Smooth muscle cell (in vitro differentiated cells): Measurements from ENCODE around the gene AUTS2. TPM values are rescaled to one million over a fixed set of nuclear protein-coding genes. Genes with fewer than 3 reads are reported as not detected.

Experiments used
- DNase-seq: peaks from one replicate; lab custom pipeline; 2025; ENCODE audit not compliant: unreplicated experiment; lab: John Stamatoyannopoulos, UW
- H2AFZ ChIP-seq: fragments of 200-600 bp; sonication (generic); 2 replicates; pipeline ENCODE4 v1.6.0; 2016; ENCODE audit warnings: antibody characterized with exemption, low read depth, mild to moderate bottlenecking
- H3F3A ChIP-seq: fragments of 200-600 bp; sonication (generic); 2 replicates; pipeline ENCODE4 v1.6.0; 2017; ENCODE audit warnings: antibody characterized with exemption, low read depth
- H3K27ac ChIP-seq: fragments of 200-600 bp; sonication (generic); 2 replicates; pipeline ENCODE4 v1.5.1; 2016; ENCODE audit warnings: low read depth, mild to moderate bottlenecking
- H3K27me3 ChIP-seq: fragments of 200-600 bp; sonication (generic); 2 replicates; pipeline ENCODE4 v1.6.1; 2016; ENCODE audit warnings: low read depth, mild to moderate bottlenecking
- H3K36me3 ChIP-seq: fragments of 200-600 bp; sonication (generic); 2 replicates; pipeline ENCODE4 v1.5.1; 2016; ENCODE audit warnings: low read depth
- H3K4me1 ChIP-seq: fragments of 200-600 bp; sonication (generic); 2 replicates; pipeline ENCODE4 v1.5.1; 2016; ENCODE audit warnings: low read depth
- H3K4me2 ChIP-seq: fragments of 200-600 bp; sonication (generic); 2 replicates; pipeline ENCODE4 v1.6.0; 2016; ENCODE audit warnings: mild to moderate bottlenecking
- H3K4me3 ChIP-seq: fragments of 200-600 bp; sonication (generic); 2 replicates; pipeline ENCODE4 v1.5.1; 2016; ENCODE audit warnings: mild to moderate bottlenecking
- H3K79me2 ChIP-seq: fragments of 200-600 bp; sonication (generic); 2 replicates; pipeline ENCODE4 v1.6.0; 2016; ENCODE audit warnings: low read depth, mild to moderate bottlenecking
- H3K9ac ChIP-seq: fragments of 200-600 bp; sonication (generic); 2 replicates; pipeline ENCODE4 v1.6.0; 2016; ENCODE audit warnings: low read depth
- H3K9me3 ChIP-seq: fragments of 200-600 bp; sonication (generic); replicated peaks from 2 replicates; pipeline ENCODE4 v1.5.1; 2016; ENCODE audit warnings: low read depth
- H4K20me1 ChIP-seq: fragments of 200-600 bp; sonication (generic); 2 replicates; pipeline ENCODE4 v1.6.0; 2016; ENCODE audit warnings: low read depth
- CTCF ChIP-seq: fragments of 200-600 bp; sonication (generic); IDR thresholded peaks from 2 replicates; pipeline ENCODE4 v1.5.1; 2017; ENCODE audit warnings: borderline replicate concordance, mild to moderate bottlenecking, antibody characterized with exemption; ENCODE audit not compliant: insufficient read depth, poor library complexity, severe bottlenecking
- WGBS: methylation state at CpG from one replicate; pipeline ENCODE4 v1.1.7; 2016; ENCODE audit warnings: low lambda C conversion rate; 5-methylcytosine and 5-hydroxymethylcytosine counted together
- polyA plus RNA-seq: library from polyadenylated mRNA; unstranded; fragments of >200 nt; fragmentation: Nextera tagmentation; extraction: Ambion mirVana; gene quantifications from 2 replicates; pipeline ENCODE4 v1.2.1, GENCODE V29; 2016
- total RNA-seq: library from RNA; depleted of rRNA; stranded (reverse); fragments of >200 nt; gene quantifications from 2 replicates; pipeline ENCODE4 v1.2.3, GENCODE V29; 2014

AUTS2 gene
- total and polyA plus RNA-seq, 2 experiments from 2014 or later: 6.5 to 8.6 TPM

DNA sequence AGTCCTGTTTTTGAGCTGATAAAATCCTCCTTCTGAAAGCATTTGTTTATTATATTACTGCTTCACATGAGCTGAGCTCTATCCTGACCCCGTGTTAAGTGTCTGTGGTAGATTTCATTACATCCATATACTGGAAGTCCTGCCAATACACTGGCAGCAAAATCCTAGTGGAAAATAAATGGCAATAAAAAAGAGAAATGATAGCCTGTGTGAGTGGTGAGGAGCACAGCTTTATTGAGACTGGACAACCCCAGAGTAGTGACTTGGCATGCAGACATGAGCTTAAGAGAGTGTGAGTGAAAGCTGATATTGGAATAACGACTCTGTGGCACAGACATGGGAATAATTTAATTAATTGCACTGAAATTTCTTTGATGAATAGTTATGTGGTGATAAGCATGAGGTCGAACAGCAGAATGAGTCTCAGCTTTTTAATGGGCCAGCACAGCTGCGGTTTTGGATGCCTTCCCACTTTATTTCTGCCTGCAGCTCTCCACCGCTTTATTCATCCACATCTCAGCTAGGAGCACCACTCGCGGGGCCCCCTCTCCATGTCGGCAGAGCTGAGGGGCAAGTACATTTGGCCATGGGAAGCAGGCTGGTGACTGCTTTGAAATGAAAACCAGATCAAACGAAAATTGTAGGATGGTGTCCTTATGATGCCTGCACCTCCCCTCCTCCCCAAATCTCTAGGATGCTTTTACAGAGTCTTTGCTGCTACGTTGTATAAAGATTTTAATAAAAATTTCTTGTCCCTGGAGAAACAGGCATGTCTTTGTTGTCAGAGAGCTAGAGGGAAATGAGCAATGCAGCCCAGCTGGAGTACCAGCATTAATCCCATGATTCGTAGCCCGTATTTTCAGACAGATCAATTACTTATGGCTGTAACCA lies 494.3 kb downstream of the AUTS2 start:
- Histone ChIP-seq H3K36me3 (no peaks in the 10 kb centered on the region), H4K20me1 (peaks cover 4% of the 10 kb centered on the region), H3K27ac (no peak overlapping the region), H3K9me3 (no peaks in the 10 kb centered on the region), H2AFZ (no peak overlapping the region), H3F3A (no peaks in the 10 kb centered on the region), H3K4me2 (peak overlapping the region; percentile 29), H3K79me2 (no peaks in the 10 kb centered on the region), H3K4me1 (peaks cover 27% of the 10 kb centered on the region), H3K4me3 (no peak overlapping the region), H3K27me3 (peaks cover 10% of the 10 kb centered on the region), H3K9ac (no peak overlapping the region)
- TF ChIP-seq CTCF: no peak
- peak; percentile 2 for DNase-seq
- WGBS: 59% methylated on average over 12 of the region's 12 CpGs

DNA sequence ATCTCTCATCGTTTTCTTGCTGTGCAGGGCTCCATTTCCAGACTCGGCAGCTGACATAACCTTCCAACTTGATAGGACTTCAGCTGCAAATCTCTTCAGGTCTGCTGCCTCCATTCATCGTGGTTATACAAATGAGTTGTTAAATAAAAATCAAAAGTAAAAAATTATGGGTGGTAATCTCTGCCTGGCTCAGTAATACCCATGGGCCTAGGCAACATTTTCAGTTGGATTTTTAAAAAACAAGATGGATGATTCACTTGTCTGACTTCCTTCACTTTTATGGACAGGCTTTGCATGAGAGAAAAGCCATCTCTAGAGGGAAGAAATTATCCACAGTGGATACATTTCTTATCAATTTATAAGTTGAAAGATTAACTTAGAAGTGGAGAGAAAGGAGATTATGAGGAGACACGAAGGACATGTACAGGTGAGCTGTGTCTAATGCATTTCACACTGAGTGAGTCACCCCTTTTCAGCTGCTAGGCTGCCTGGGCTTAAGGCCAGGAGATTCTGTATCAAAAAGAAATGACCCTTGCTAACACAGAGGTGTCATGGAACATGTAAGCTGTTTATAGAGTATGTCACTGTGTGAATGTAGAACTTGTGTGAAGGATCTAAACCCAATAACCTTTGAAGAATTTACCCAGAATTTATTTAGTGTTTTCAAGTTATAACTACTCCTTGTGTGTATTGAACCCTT lies 495.1 kb downstream of the AUTS2 start:
- peaks cover 12% of the 10 kb centered on the region for H4K20me1 ChIP-seq
- H2AFZ ChIP-seq: no peak overlapping the region
- H3K4me2 ChIP-seq: peak overlapping the region; percentile 29
- no peaks in the 10 kb centered on the region for H3K79me2 ChIP-seq
- H3K27me3 ChIP-seq: peaks cover 10% of the 10 kb centered on the region
- TF ChIP-seq CTCF: no peak
- no peak overlapping the region for H3K4me3 ChIP-seq
- H3K9me3 ChIP-seq: no peaks in the 10 kb centered on the region
- DNase-seq: no peak
- H3K36me3 ChIP-seq: no peaks in the 10 kb centered on the region
- H3K9ac ChIP-seq: no peak overlapping the region
- no peaks in the 10 kb centered on the region for H3F3A ChIP-seq
- 71% methylated on average over 4 of the region's 4 CpGs for WGBS
- peaks cover 27% of the 10 kb centered on the region for H3K4me1 ChIP-seq
- no peak overlapping the region for H3K27ac ChIP-seq

DNA sequence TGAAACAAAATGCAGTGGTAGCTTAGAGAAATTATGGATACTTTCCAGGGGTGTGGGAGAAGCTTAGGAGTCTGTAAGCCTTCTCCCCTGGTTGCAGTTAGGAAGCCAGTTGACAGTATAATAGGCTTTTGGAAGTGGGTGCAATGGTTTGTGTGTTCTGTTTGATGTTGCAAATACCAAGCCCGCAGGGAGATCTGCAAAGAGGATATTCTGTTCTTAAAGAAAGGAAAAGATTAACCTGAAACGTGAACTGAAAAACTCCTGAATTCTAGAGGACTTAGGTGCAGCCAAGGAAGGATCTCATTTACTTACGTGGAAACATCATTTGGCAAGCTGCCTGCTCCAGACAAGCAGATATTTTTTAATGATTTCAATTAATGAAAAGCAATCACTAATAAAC lies 496.6 kb downstream of the AUTS2 start:
- H3F3A ChIP-seq: no peaks in the 10 kb centered on the region
- H4K20me1 ChIP-seq: peaks cover 12% of the 10 kb centered on the region
- no peak overlapping the region for H3K4me2 ChIP-seq
- no peak overlapping the region for H2AFZ ChIP-seq
- no peaks in the 10 kb centered on the region for H3K79me2 ChIP-seq
- no peak overlapping the region for H3K4me3 ChIP-seq
- H3K27me3 ChIP-seq: peaks cover 13% of the 10 kb centered on the region
- H3K27ac ChIP-seq: no peak overlapping the region
- H3K36me3 ChIP-seq: no peaks in the 10 kb centered on the region
- peaks cover 27% of the 10 kb centered on the region for H3K4me1 ChIP-seq
- TF ChIP-seq CTCF: no peak
- H3K9ac ChIP-seq: no peak overlapping the region
- DNase-seq: no peak
- no peaks in the 10 kb centered on the region for H3K9me3 ChIP-seq
- WGBS: 64% methylated on average over 3 of the region's 3 CpGs
